GM12878 (cell line): ENCODE data around the gene SDCCAG8. TPM values are rescaled to one million over a fixed set of nuclear protein-coding genes. Genes with fewer than 3 reads are reported as not detected.

Experiments used
- ATAC-seq: fragments of 200-7000 bp; cut with Tn5 transposase; 3 replicates; pipeline ENCODE4 v1.9.1; 2020; ENCODE audit warnings: mild to moderate bottlenecking, moderate library complexity
- BruUV-seq: library from RNA; stranded (reverse); fragments of 400-500 nt; replicated peaks from 2 replicates; lab custom pipeline; 2021; lab: Mats Ljungman, UMichigan
- CTCF ChIA-PET: fragments of 300-600 bp; sonication (Branson Sonifier 250); formaldehyde crosslinking; extraction: SDS; loops from one replicate; lab custom pipeline; 2021; ENCODE audit warnings: inconsistent platforms; lab: Yijun Ruan, JAX
- POLR2A ChIA-PET: fragments of 350-600 bp; formaldehyde crosslinking; extraction: SDS; loops from one replicate; lab custom pipeline; 2021; ENCODE audit warnings: inconsistent platforms; lab: Charles Lee
- RAD21 ChIA-PET: fragments of 300-600 bp; sonication (Branson Sonifier 250); formaldehyde crosslinking; loops from one replicate; lab custom pipeline; 2023; ENCODE audit warnings: antibody characterized with exemption; ENCODE audit not compliant: unreplicated experiment; lab: Charles Lee
- SMC1A ChIA-PET: fragments of 300-600 bp; sonication (Branson Sonifier 250); formaldehyde crosslinking; loops from one replicate; lab custom pipeline; 2023; ENCODE audit not compliant: unreplicated experiment, uncharacterized antibody; lab: Charles Lee
- DNase-seq: peaks from one replicate; pipeline ENCODE4 v3.0.0-alpha.2; 2011; ENCODE audit warnings: low read depth, low spot score
- FAIRE-seq: peaks from 3 replicates; lab custom pipeline; 2011; peaks lifted over from hg19 to GRCh38; lab: Jason Lieb, UNC
- H2AFZ ChIP-seq: 2 replicates; pipeline ENCODE4 v1.6.0; 2011; ENCODE audit warnings: low read depth, low read length, control low read depth; ENCODE audit not compliant: control insufficient read depth
- H3K27ac ChIP-seq: 2 replicates; pipeline ENCODE4 v1.5.1; 2011; ENCODE audit warnings: control low read depth; ENCODE audit not compliant: control insufficient read depth, insufficient read depth
- H3K27me3 ChIP-seq, 2 experiments: replicated peaks in 1 of 2; 2 replicates each; pipeline versions ENCODE4 v1.6.0 to v1.6.1; 2011; ENCODE audit warnings: low read length in 1 of 2; ENCODE audit not compliant: control insufficient read depth in 2 of 2, insufficient read depth in 2 of 2
- H3K36me3 ChIP-seq, 2 experiments: 2 replicates each; pipeline ENCODE4 v1.5.1; 2011; ENCODE audit warnings: low read length in 1 of 2; ENCODE audit not compliant: control insufficient read depth in 2 of 2, insufficient read depth in 2 of 2
- H3K4me1 ChIP-seq: 2 replicates; pipeline ENCODE4 v1.6.1; 2011; ENCODE audit warnings: mild to moderate bottlenecking, low read length, moderate library complexity, mixed read lengths; ENCODE audit not compliant: control insufficient read depth, insufficient read depth
- H3K4me2 ChIP-seq: 2 replicates; pipeline ENCODE4 v1.6.0; 2011; ENCODE audit warnings: control low read depth; ENCODE audit not compliant: control insufficient read depth, insufficient read depth
- H3K4me3 ChIP-seq: fragments of 200-600 bp; sonication (generic); 2 replicates; pipeline ENCODE4 v1.5.1; 2016
- H3K79me2 ChIP-seq: 2 replicates; pipeline ENCODE4 v1.6.0; 2011; ENCODE audit warnings: low read length; ENCODE audit not compliant: control insufficient read depth, insufficient read depth
- H3K9ac ChIP-seq: 2 replicates; pipeline ENCODE4 v1.8.0; 2011; ENCODE audit warnings: low read length, control low read depth, mixed read lengths; ENCODE audit not compliant: control insufficient read depth, insufficient read depth
- H3K9me3 ChIP-seq: replicated peaks from 3 replicates; pipeline ENCODE4 v1.5.1; 2011; ENCODE audit warnings: mild to moderate bottlenecking, low read length; ENCODE audit not compliant: control insufficient read depth, insufficient read depth
- H4K20me1 ChIP-seq: 2 replicates; pipeline ENCODE4 v1.6.0; 2011; ENCODE audit not compliant: control insufficient read depth, insufficient read depth
- BCL3 ChIP-seq: IDR thresholded peaks from 2 replicates; pipeline ENCODE4 v1.6.1; 2011; ENCODE audit warnings: borderline replicate concordance, low read depth, mild to moderate bottlenecking, moderate library complexity, low read length; ENCODE audit not compliant: insufficient read depth, poor library complexity, severe bottlenecking
- BRCA1 ChIP-seq: IDR thresholded peaks from 2 replicates; pipeline ENCODE4 v1.6.1; 2011; ENCODE audit warnings: low read depth, low read length, improper control_type of control experiment
- CBX3 ChIP-seq: fragments of 200-600 bp; sonication (generic); IDR thresholded peaks from 2 replicates; pipeline ENCODE4 v1.6.1; 2016; ENCODE audit warnings: low read depth, borderline replicate concordance
- CREB1 ChIP-seq: IDR thresholded peaks from 2 replicates; pipeline ENCODE4 v1.6.1; 2012; ENCODE audit warnings: low read depth, mild to moderate bottlenecking, inconsistent platforms
- EGR1 ChIP-seq, 2 experiments: IDR thresholded peaks; 1 replicate in 1 of 2; 2 replicates in 1 of 2; pipeline ENCODE4 v1.6.1; 2011 to 2012; ENCODE audit warnings: low read depth in 2 of 2, low read length in 2 of 2, borderline replicate concordance in 1 of 2, mild to moderate bottlenecking in 1 of 2, moderate library complexity in 1 of 2
- FOS ChIP-seq: IDR thresholded peaks from 3 replicates; pipeline ENCODE4 v1.6.1; 2011; ENCODE audit warnings: borderline replicate concordance; ENCODE audit not compliant: insufficient read length; ENCODE audit errors: extremely low read depth
- FOXM1 ChIP-seq: IDR thresholded peaks from 2 replicates; pipeline ENCODE4 v1.6.1; 2012; ENCODE audit warnings: low read depth, mild to moderate bottlenecking, inconsistent platforms, low read length, moderate library complexity
- PKNOX1 ChIP-seq: fragments of 450-650 bp; IDR thresholded peaks from 2 replicates; pipeline ENCODE4 v1.6.1; 2016; ENCODE audit warnings: mild to moderate bottlenecking
- RAD21 ChIP-seq: IDR thresholded peaks from 2 replicates; pipeline ENCODE4 v1.6.1; 2011; ENCODE audit warnings: mild to moderate bottlenecking, low read depth, low read length, moderate library complexity; ENCODE audit not compliant: insufficient read depth
- RBBP5 ChIP-seq: fragments of 200-600 bp; sonication (generic); conservative IDR thresholded peaks from 2 replicates; pipeline ENCODE4 v1.6.1; 2016
- SPI1 ChIP-seq: IDR thresholded peaks from 2 replicates; pipeline ENCODE4 v1.6.1; 2011; ENCODE audit warnings: low read depth, mild to moderate bottlenecking, low read length, moderate library complexity, borderline replicate concordance; ENCODE audit not compliant: insufficient read depth
- TARDBP ChIP-seq: IDR thresholded peaks from 2 replicates; pipeline ENCODE4 v1.6.1; 2016; ENCODE audit warnings: borderline replicate concordance
- TBL1XR1 ChIP-seq: IDR thresholded peaks from 2 replicates; pipeline ENCODE4 v1.6.1; 2012; ENCODE audit warnings: low read depth, low read length, improper control_type of control experiment
- ZNF687 ChIP-seq: fragments of 450-650 bp; IDR thresholded peaks from 2 replicates; pipeline ENCODE4 v1.6.1; 2017; ENCODE audit warnings: mild to moderate bottlenecking, moderate library complexity
- WGBS: methylation state at CpG from one replicate; pipeline ENCODE4 v1.1.6; 2016; ENCODE audit warnings: low lambda C conversion rate; ENCODE audit not compliant: insufficient replicate concordance, insufficient coverage; ENCODE audit errors: missing lambda C conversion rate; 5-methylcytosine and 5-hydroxymethylcytosine counted together
- in situ Hi-C: fragments of 300-500 bp; cut with MboI; formaldehyde crosslinking; loops from 9 replicates; pipeline ENCODE4 v1.14.3; 2018; ENCODE audit warnings: mixed read lengths
- intact Hi-C: fragments of 100-400 bp; cut with micrococcal nuclease; formaldehyde crosslinking; loops from one replicate; pipeline ENCODE4 v1.14.2; 2022; ENCODE audit not compliant: unreplicated experiment
- polyA plus RNA-seq, 11 experiments: library from polyadenylated mRNA; depleted of rRNA in 4 of 11; unstranded in 6 of 11; stranded (reverse) in 5 of 11; fragments of >200 nt; fragmentation: Nextera tagmentation in 4 of 11; fragmentation: Illumina TruSeq in 1 of 11; extraction: Ambion mirVana in 4 of 11; extraction: Trizol in 1 of 11; gene quantifications; 1 replicate in 1 of 11; 2 replicates in 10 of 11; pipeline versions ENCODE4 v1.2.1 to v1.2.3, GENCODE V29; 2011 to 2016; ENCODE audit warnings: inconsistent platforms in 2 of 11, missing spikeins in 2 of 11, low read depth in 1 of 11
- total RNA-seq, 4 experiments: library from RNA; depleted of rRNA in 3 of 4; stranded (reverse); fragments of >200 nt in 3 of 4; fragmentation: Illumina TruSeq in 1 of 4; extraction: Trizol in 1 of 4; gene quantifications; 2 replicates each; pipeline versions ENCODE4 v1.2.1 to v1.2.3, GENCODE V29; 2013 to 2021

Gene SDCCAG8
- total and polyA plus RNA-seq, 10 of the 15 experiments (the other 5 are each of a cell fraction or from before 2014, with no cell fraction given) = 15.0 to 25.6 (median 20.6) TPM

GRCh38 chr1:243374412-243374811, 118.6 kb downstream of the SDCCAG8 start (continued):
- TF ChIP-seq BRCA1 = no peak

GRCh38 chr1:243375596-243375995, 119.8 kb downstream of the SDCCAG8 start:
- WGBS = 93% methylated on average over 1 of the region's 1 CpG
- FAIRE-seq (no peak), DNase-seq (no peak), ATAC-seq (no peak)
- Histone ChIP-seq H3K4me2 (no peak overlapping the region), H3K4me1 (no peaks in the 10 kb centered on the region), H3K4me3 (no peak overlapping the region), H2AFZ (no peak overlapping the region), H3K27ac (no peak overlapping the region), H3K9ac (no peak overlapping the region), H3K27me3 (no peaks in the 10 kb centered on the region), H3K79me2 (no peaks in the 10 kb centered on the region), H3K9me3 (peaks cover 5% of the 10 kb centered on the region; the same call in 2 of the 3 replicates), H4K20me1 (no peaks in the 10 kb centered on the region), H3K36me3 (no peaks in the 10 kb centered on the region)
- ChIA-PET CTCF (interaction anchor here (1.2 to 1.6 kb wide), 2 partner anchors 10 to 32 kb away, joined by 3 read pairs; no protein-coding TSS in a partner anchor), SMC1A (interaction anchor here (0.6 to 1.3 kb wide), 3 partner anchors 12 to 260 kb away, joined by 3 to 5 read pairs (median 3); no protein-coding TSS in a partner anchor), RAD21 (no interaction called here), POLR2A (no interaction called here)
- in situ Hi-C loops = no loop called here
- no TSS peak for BruUV-seq
- intact Hi-C loops = no loop called here
- TF ChIP-seq RAD21 (no peak), PKNOX1 (no peak), CBX3 (no peak), TBL1XR1 (no peak), FOXM1 (no peak), FOS (no peak), EGR1 (IDR thresholded peaks at IDR 0.05; ENCODE audit: borderline replicate concordance in 1 of 2, low read depth in 2 of 2, low read length in 2 of 2) (no peak), ZNF687 (no peak), CREB1 (no peak), RBBP5 (no peak), BCL3 (no peak), SPI1 (no peak), TARDBP (no peak)
